Lower leg skin (tissue), 3 donors: ENCODE data around the gene SARNP.

Source experiments
- CTCF ChIP-seq, 3 donors: fragments of 450-650 bp; IDR thresholded peaks; one replicate each; pipeline ENCODE4 v1.5.1; 2016; ENCODE audit warnings: antibody characterized with exemption in 3 of 3, mild to moderate bottlenecking in 3 of 3, moderate library complexity in 2 of 3
- POLR2A ChIP-seq, 2 donors: fragments of 450-650 bp; IDR thresholded peaks; one replicate each; pipeline ENCODE4 v1.6.1; 2016 to 2017; ENCODE audit warnings: antibody characterized with exemption in 2 of 2, mild to moderate bottlenecking in 1 of 2, moderate library complexity in 1 of 2

- peak in 1 of 3 donors; percentile 31 for TF ChIP-seq CTCF (IDR thresholded peaks at IDR 0.05)
- TF ChIP-seq POLR2A (IDR thresholded peaks at IDR 0.05), result no peak
These were observed 80.5 kb downstream of the SARNP start for GRCh38 chr12:55736780-55737580.
